ENCODE data around the gene PRR12. TPM values are rescaled to one million over a fixed set of nuclear protein-coding genes. Genes with fewer than 3 reads are reported as not detected.

Gene PRR12
- total RNA-seq, 4 donors from 2014 or later, result 12.2 to 54.7 (median 30.0) TPM

GRCh38 chr19:49589502-49589905, 1.5 kb upstream of the PRR12 start:
- no peaks in the 10 kb centered on the region for H3K9me3 ChIP-seq
- TF ChIP-seq EP300 (IDR thresholded peaks at IDR 0.05; ENCODE audit: low read depth) (no peak), POLR2AphosphoS5 (IDR thresholded peaks at IDR 0.05) (no peak), POLR2A (IDR thresholded peaks at IDR 0.05) (no peak)
- TF ChIP-seq, protein P1, sequence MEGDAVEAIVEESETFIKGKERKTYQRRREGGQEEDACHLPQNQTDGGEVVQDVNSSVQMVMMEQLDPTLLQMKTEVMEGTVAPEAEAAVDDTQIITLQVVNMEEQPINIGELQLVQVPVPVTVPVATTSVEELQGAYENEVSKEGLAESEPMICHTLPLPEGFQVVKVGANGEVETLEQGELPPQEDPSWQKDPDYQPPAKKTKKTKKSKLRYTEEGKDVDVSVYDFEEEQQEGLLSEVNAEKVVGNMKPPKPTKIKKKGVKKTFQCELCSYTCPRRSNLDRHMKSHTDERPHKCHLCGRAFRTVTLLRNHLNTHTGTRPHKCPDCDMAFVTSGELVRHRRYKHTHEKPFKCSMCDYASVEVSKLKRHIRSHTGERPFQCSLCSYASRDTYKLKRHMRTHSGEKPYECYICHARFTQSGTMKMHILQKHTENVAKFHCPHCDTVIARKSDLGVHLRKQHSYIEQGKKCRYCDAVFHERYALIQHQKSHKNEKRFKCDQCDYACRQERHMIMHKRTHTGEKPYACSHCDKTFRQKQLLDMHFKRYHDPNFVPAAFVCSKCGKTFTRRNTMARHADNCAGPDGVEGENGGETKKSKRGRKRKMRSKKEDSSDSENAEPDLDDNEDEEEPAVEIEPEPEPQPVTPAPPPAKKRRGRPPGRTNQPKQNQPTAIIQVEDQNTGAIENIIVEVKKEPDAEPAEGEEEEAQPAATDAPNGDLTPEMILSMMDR (IDR thresholded peaks at IDR 0.05), result no peak
- peak overlapping the region in 1 of 4 donors; percentile 88 for H3K4me3 ChIP-seq
- WGBS, 2 donors (ENCODE audit: low coverage in 1 of 2), result 39 to 48% methylated on average over 2 to 5 of the region's 5 CpGs
- H3K27ac ChIP-seq, result peak overlapping the region; percentile 92 to 97 (median 93)
- intact Hi-C loops (cut with DNase I; ENCODE audit: low total_unique reads), result no loop called here
- in situ Hi-C loops (cut with MboI; ENCODE audit: low pct_ligation_motif_present in 1 of 4, low pct_unique_long_range_greater_than_20kb in 1 of 4, low sequenced_read_pairs in 3 of 4), result loop anchor here in 1 of 4 donors (10.0 kb wide), 1 partner anchor 75 kb away; the partner anchor contains the start of genes BCL2L12 and IRF3
- H3K27me3 ChIP-seq, result no peaks in the 10 kb centered on the region
- peaks cover 17 to 32% (median 22%) of the 10 kb centered on the region in 4 donors for H3K4me1 ChIP-seq
- DNase-seq, result no peak
- peaks cover 0 to 6% (median 1%) of the 10 kb centered on the region in 4 donors for H3K36me3 ChIP-seq

GRCh38 chr19:49590071-49590970, 661 bp upstream of the PRR12 start:
- in situ Hi-C loops (cut with MboI; ENCODE audit: low pct_ligation_motif_present in 1 of 4, low pct_unique_long_range_greater_than_20kb in 1 of 4, low sequenced_read_pairs in 3 of 4) (no loop called here), intact Hi-C loops (cut with DNase I; ENCODE audit: low total_unique reads) (loop anchor here (5.0 kb wide), 1 partner anchor 47 kb away; no protein-coding TSS in a partner anchor)
- Histone ChIP-seq H3K9me3 (no peaks in the 10 kb centered on the region), H3K27ac (peak overlapping the region; percentile 92 to 97 (median 93)), H3K4me3 (peak overlapping the region; percentile 68 to 88 (median 78)), H3K36me3 (peaks cover 0 to 12% (median 5%) of the 10 kb centered on the region in 4 donors), H3K27me3 (no peaks in the 10 kb centered on the region), H3K4me1 (peaks cover 17 to 32% (median 22%) of the 10 kb centered on the region in 4 donors)
- TF ChIP-seq EP300 (IDR thresholded peaks at IDR 0.05; ENCODE audit: low read depth) (no peak), POLR2AphosphoS5 (IDR thresholded peaks at IDR 0.05) (peak; percentile 86 to 91 (median 91)), POLR2A (IDR thresholded peaks at IDR 0.05) (peak; percentile 85)
- TF ChIP-seq, protein P1 (IDR thresholded peaks at IDR 0.05), result peak in 2 of 5 experiments; percentile 20 to 33
- WGBS, 2 donors (ENCODE audit: low coverage in 1 of 2), result 0% methylated on average over 52 of the region's 58 CpGs; no CpG with 5 or more reads in 1 of the 2 donors
- peak; percentile 98 for DNase-seq

DNA sequence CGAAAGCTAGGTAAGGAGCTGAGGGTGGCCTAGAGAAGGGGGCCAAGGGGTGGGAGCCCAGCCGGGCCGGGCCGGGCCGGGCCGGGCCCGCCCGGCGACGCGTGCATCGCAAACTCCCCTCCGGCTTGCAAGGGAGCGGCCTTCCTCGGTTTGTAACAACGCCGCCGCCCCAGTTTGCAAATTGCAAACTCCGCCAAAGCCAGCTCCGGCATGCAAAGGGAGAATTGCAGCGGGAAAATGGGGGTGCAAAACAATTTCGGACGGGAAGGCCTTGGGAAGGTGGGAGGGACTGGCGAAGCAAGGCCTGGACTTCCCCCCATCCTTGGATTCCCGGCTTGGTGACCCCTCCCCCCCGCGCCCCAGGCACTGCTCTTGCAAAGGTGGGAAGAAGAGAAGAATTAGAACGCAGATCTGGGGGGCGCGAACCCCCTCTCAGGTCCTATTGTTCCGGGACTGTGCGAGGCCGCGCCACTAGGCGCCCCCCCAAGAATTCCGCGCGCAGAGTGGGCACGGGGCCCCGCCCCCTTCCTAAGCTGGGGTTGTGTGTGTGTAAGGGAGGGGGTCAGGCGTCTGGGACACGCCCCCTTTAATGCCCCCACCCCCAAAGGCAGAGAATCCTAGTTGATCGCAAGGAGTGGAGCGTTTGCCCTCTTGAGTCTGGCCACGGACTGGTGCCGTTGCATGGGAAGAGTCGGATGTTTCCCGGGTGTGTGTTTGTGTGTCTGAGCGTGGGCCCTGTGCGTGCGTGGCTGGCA, 926 bp downstream of the PRR12 start:
- no peaks in the 10 kb centered on the region for H3K27me3 ChIP-seq
- in situ Hi-C loops (cut with MboI; ENCODE audit: low pct_ligation_motif_present in 1 of 4, low pct_unique_long_range_greater_than_20kb in 1 of 4, low sequenced_read_pairs in 3 of 4), result no loop called here
- DNase-seq, result peak; percentile 50
- no peak for TF ChIP-seq POLR2A (IDR thresholded peaks at IDR 0.05)
- no peak for TF ChIP-seq POLR2AphosphoS5 (IDR thresholded peaks at IDR 0.05)
- TF ChIP-seq, protein P1 (IDR thresholded peaks at IDR 0.05), result no peak
- TF ChIP-seq EP300 (IDR thresholded peaks at IDR 0.05; ENCODE audit: low read depth), result no peak
- intact Hi-C loops (cut with DNase I; ENCODE audit: low total_unique reads), result loop anchor here (5.0 kb wide), 1 partner anchor 45 kb away; no protein-coding TSS in a partner anchor
- no peaks in the 10 kb centered on the region for H3K9me3 ChIP-seq
- peaks cover 17 to 32% (median 22%) of the 10 kb centered on the region in 4 donors for H3K4me1 ChIP-seq
- peak overlapping the region; percentile 92 to 97 (median 93) for H3K27ac ChIP-seq
- H3K36me3 ChIP-seq, result peaks cover 0 to 24% (median 11%) of the 10 kb centered on the region in 4 donors
- H3K4me3 ChIP-seq, result peak overlapping the region; percentile 68 to 92 (median 88)
- WGBS, 2 donors (ENCODE audit: low coverage in 1 of 2), result 0% methylated on average over 44 of the region's 51 CpGs; no CpG with 5 or more reads in 1 of the 2 donors
